ENCODE data around the gene GPN2.
"Not testable (repeated sequence)": the region's sequence is repeated elsewhere in the genome, so short reads cannot be mapped to it uniquely, and the experiment has no call there.

The GPN2 gene

DNA sequence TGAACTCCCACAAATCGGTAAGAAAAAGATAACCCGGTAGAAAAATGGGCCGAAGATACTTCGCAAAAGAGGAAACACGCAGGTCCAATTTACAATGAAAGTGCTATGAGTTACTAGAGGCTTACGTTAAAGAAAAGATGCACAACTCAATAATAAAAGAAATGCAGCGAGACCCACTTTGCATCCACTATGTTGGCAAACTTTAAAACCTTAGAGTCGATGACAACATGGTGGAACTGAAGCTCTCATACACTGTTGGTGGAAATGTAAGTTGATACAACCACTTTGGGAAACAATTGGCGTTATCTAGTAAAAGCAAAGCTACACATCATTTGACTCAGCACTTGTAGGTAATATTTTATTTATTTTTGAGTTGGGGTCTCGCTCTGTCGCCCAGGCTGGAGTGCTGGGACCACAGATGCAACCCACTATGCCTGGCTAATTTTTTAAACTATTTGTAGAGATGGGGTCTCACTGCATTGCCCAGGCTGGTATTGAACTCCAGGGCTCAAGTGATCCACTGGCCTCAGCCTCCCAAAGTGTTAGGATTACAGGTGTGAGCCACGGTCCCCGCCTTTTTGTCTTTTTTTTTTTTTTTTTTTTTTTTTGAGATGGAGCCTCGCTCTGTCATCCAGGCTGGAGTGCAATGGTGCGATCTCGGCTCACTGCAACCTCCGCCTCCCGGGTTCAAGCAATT is 10.9 kb upstream of the GPN2 start:
- DNase-seq (ENCODE audit: low read depth): no peak

DNA sequence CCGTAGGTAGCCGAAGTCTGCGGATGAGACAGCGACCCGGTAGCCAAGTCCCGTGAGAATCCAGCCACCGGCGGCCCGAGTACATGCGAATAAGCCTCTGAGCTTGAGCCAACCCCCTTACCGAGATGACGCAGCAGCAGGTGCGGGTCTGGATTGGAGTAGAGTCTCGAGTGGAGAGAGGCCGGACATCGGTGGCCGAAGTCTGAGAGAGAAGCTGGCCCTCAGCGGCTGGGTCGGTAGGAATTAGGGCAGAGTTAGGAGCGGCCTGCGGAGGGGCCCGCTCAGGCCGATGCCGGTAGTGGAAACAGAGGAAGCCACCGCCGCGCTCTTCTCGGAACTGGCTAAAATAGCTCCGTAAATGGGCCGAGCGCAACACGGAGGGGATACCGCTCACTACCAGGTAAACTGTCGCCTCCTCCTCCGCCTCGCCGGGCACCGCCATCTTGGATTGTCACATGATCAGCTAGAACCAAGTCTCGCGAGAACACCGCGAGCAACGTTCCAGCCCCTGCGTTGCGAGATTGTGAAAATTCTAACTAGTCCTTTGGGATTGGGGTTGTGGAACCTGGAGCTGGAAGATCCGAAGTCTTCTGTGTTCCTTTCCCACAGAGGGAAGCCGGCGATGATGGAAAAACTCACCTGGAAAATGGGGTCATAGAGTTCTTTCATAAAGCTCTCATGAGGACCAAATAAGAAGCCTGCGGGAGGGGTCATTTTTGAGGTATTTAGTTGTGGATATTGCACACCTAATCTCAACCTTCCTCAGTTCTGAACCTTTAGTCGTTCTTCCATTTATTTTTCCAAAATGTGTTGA is 10.1 kb upstream of the GPN2 start, which contains the start of gene GPATCH3:
Gene GPATCH3 (minus strand): TSS at position 467 of the 814 bp plus-strand sequence. CDS start 25 bp downstream, at position 442.
- peak; percentile 76 for DNase-seq (ENCODE audit: low read depth)

DNA sequence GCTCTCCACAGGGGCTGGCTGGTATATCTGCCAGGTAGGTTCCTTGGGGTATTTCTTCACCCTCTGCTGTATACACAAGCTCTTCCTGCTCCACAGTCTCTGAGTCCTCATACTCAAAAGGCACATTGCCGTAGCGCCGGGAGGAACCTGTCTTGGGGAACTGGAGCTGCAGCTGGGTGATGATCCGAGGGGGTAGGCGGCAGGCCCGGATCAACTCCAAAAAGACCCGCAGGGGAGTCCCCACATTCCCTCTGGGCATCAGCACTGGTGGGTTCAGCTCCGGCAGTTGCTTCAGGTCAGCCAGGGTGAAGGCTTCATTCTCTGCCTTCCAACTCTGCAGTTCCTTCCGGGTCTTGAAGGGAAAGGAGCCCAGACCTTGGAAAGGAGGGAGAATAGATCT is 7.3 kb upstream of the GPN2 start:
- DNase-seq (ENCODE audit: low read depth): no peak

DNA sequence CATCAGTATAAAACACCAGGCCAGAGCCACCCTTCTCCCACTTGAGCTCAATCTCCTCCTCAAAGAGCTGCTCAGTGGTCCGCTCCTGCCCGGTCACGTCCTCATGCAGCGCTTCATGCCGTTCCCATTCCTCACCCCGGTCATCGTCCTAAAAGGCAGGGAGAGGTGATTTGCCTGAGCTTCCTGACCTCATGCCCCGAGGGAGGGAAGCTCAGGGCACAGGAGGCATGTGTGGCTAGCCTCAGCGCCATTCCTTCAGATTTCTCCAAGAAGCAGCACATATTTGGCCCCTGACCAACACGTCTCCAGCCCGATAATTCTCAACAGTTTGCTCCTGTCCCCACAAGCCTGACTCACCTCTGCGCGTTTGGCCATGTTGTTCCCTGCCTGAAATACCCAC is 4.2 kb upstream of the GPN2 start:
- no peak for DNase-seq (ENCODE audit: low read depth)

GRCh38 chr1:26890467-26890796 is 349 bp upstream of the GPN2 start:
- no peak for DNase-seq (ENCODE audit: low read depth)

DNA sequence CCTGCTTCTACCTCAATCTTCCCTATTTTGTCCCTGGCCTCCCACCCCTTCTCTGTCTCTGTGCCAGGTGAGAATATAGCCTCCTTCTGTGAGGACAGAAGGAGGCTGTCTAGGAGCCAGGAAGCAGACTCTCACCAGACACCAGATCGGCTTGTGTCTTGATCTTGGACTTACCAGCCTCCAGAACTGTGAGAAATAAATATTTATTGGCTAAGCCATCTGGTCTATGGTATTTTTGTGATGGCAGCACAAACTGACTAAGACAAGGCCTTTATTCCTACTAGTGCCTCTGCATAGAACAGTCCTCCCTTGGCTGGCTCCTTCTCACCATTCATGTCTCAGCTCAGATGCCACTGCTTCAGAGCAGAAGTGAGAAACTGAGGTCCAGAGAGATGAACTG is 1.9 kb downstream of the GPN2 start:
- no peak for DNase-seq (ENCODE audit: low read depth)

GRCh38 chr1:26887125-26887524 is 3.0 kb downstream of the GPN2 start:
- DNase-seq (ENCODE audit: low read depth): no peak

GRCh38 chr1:26882696-26883463 is 7.2 kb downstream of the GPN2 start:
- DNase-seq (ENCODE audit: low read depth): no peak

- not testable (repeated sequence) for DNase-seq (ENCODE audit: low read depth)
These were observed 8.5 kb downstream of the GPN2 start for GRCh38 chr1:26881611-26882010.

GRCh38 chr1:26879793-26880192 is 10.3 kb downstream of the GPN2 start:
- no peak for DNase-seq (ENCODE audit: low read depth)

GRCh38 chr1:26877326-26877725 is 12.8 kb downstream of the GPN2 start:
- DNase-seq (ENCODE audit: low read depth): no peak

- DNase-seq (ENCODE audit: low read depth): no peak
These were observed 15.2 kb downstream of the GPN2 start for GRCh38 chr1:26874896-26875295.

- DNase-seq (ENCODE audit: low read depth): not testable (repeated sequence)
These were observed 17.0 kb downstream of the GPN2 start for GRCh38 chr1:26873097-26873496.

DNA sequence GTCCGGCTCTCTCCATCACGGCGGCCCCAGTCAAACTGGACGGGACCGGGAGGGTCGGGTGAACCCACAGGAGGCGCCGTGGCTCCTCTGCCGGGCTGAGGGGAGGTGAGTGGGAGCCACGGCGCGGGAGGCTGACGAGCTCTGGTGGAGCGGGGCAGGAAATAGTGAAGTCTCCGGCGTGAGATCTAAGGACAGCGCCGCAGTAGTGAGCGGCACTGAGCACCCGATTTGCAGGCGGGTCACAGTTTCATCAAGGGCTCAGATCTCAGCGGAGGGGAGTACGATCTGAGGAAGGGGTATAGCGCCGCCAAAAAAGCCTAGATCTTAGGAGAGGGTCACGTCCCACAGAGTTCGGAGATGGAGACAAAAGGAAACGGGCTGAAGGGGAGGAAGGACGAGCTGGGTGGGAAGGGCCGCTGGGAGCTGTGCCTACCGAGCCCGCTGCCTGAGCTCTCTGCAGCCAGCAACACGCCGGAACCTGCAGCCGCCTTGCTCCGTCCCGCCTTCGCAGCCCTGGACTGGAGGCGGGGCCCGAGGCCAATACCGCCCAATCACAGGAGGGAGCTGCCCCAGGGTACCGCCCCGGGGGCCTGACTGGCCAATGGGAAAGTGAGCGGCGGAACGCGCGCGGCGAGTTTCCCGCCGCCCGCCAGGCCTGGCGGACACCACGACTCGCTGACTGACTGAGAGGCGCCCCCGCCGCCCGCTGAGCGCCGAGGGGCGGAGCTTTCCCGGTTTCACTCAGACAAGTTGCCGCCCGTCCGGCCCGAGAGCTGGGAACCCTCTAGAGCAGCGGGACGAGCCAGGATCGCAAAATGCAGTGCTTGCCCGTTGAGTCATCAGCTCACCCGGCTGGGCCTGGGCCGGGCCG is 25.2 kb downstream of the GPN2 start:
- peak; percentile 90 for DNase-seq (ENCODE audit: low read depth)

- DNase-seq (ENCODE audit: low read depth): no peak
These were observed 26.4 kb downstream of the GPN2 start for GRCh38 chr1:26863685-26864077.

DNA sequence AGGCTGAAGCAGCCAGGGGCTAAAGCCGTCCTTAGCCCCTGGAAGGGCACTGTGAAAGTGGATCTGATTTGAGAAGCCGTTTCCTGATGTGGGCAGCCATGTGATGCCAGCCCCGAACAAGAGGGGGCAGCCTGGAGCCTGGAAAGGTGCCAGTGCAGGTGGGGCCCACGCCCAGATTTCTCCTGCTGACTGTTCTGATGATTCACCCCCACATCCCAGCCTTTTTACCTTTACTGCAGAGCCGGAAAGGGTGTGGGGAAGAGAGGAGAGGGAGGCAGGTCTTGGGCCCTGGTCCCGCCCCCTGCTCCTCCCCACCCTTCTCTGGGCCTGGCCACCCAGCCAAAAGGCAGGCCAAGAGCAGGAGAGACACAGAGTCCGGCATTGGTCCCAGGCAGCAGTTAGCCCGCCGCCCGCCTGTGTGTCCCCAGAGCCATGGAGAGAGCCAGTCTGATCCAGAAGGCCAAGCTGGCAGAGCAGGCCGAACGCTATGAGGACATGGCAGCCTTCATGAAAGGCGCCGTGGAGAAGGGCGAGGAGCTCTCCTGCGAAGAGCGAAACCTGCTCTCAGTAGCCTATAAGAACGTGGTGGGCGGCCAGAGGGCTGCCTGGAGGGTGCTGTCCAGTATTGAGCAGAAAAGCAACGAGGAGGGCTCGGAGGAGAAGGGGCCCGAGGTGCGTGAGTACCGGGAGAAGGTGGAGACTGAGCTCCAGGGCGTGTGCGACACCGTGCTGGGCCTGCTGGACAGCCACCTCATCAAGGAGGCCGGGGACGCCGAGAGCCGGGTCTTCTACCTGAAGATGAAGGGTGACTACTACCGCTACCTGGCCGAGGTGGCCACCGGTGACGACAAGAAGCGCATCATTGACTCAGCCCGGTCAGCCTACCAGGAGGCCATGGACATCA is 27.1 kb downstream of the GPN2 start, which contains the start of gene SFN:
Gene SFN (plus strand): TSS at position 369 of the 904 bp plus-strand sequence. CDS start 64 bp downstream, at position 433.
- DNase-seq (ENCODE audit: low read depth): peak; percentile 37

DNA sequence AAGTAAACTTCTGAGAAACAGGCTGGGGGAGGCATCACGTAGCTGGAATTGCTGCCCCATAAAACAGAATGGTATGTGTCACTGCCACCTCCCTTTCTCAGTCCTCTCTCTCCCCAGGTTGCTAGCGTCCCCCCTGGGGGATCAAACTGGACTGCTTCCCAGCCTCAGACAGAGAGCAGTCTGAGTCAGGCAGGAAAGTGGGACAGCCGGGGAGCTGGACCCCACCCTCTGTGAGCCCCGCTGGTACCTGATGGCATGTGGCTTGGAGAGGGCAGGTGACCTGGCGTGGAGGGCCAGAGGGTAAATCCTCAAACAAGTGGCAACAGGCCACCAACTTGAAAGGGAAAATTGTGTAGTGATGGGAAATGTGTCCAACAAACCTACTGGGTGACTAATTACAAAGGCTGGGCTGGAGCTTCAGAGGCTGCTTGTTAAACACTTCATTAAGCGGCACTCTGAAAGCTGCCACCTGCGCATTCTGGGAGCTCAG is 28.1 kb downstream of the GPN2 start:
- no peak for DNase-seq (ENCODE audit: low read depth)

- no peak for DNase-seq (ENCODE audit: low read depth)
These were observed 28.8 kb downstream of the GPN2 start for GRCh38 chr1:26861286-26861701.

GRCh38 chr1:26858891-26859640 is 31.0 kb downstream of the GPN2 start:
- DNase-seq (ENCODE audit: low read depth): no peak

DNA sequence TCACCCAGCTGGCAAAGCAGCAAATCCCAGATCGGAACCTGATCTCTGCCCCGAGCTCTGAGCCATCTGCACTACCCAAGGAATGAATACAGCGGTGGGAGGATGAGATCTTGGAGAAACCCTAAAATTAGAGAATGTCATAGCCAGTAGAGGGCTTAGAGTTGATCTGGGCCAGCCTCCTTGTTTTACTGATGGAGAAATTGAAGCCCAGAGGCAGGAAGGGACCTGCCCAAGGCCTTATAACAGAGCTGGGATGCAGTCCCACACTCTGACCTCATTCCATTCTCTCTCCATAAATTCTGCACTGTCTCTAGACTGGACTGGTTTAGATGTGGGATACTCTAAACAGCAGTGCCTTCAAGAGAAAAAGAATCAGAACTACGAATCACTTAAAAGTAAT is 31.9 kb downstream of the GPN2 start:
- DNase-seq (ENCODE audit: low read depth): no peak

Measured in T-helper 22 cell (primary cell).